HepG2 (cell line): Measurements from ENCODE around the gene PTBP2. TPM values are rescaled to one million over a fixed set of nuclear protein-coding genes. Genes with fewer than 3 reads are reported as not detected.

ENCODE experiments used
- ATAC-seq: fragments of 200-7000 bp; cut with Tn5 transposase; 3 replicates; pipeline ENCODE4 v1.9.1; 2020; ENCODE audit warnings: mild to moderate bottlenecking, moderate library complexity
- BruUV-seq: library from RNA; stranded (reverse); fragments of 400-500 nt; replicated peaks from 2 replicates; lab custom pipeline; 2021; lab: Mats Ljungman, UMichigan
- CTCF ChIA-PET: fragments of 300-600 bp; formaldehyde crosslinking; extraction: SDS; loops from one replicate; lab custom pipeline; 2021; ENCODE audit warnings: low total read pairs, inconsistent platforms, low intra/inter-chr PET ratio; lab: Yijun Ruan, JAX
- POLR2A ChIA-PET: fragments of 350-600 bp; sonication (Branson Sonifier 250); formaldehyde crosslinking; loops from one replicate; lab custom pipeline; 2020; ENCODE audit warnings: antibody characterized with exemption, inconsistent platforms; lab: Yijun Ruan, JAX
- DNase-seq: peaks from one replicate; pipeline ENCODE4 v3.0.0-alpha.2; 2015; ENCODE audit warnings: low spot score
- FAIRE-seq: peaks from 3 replicates; lab custom pipeline; 2011; peaks lifted over from hg19 to GRCh38; lab: Jason Lieb, UNC
- H2AFZ ChIP-seq: one replicate; pipeline ENCODE4 v1.6.1; 2011; ENCODE audit warnings: low read length, inconsistent platforms
- H3K27ac ChIP-seq: fragments of 300-600 bp; 3 replicates; pipeline ENCODE4 v1.8.0; 2011; ENCODE audit warnings: mixed run types, mild to moderate bottlenecking, mixed read lengths, low read length, inconsistent platforms; ENCODE audit not compliant: insufficient read depth; ENCODE audit errors: extremely low read length
- H3K27me3 ChIP-seq, 2 experiments: fragments of 200-600 bp in 1 of 2; 2 replicates in 1 of 2; 3 replicates in 1 of 2; pipeline versions ENCODE4 v1.6.0 to v1.8.0; 2011; ENCODE audit warnings: low read length in 2 of 2, mild to moderate bottlenecking in 2 of 2, moderate library complexity in 2 of 2, inconsistent platforms in 1 of 2; ENCODE audit not compliant: insufficient read depth in 2 of 2, control insufficient read depth in 1 of 2
- H3K36me3 ChIP-seq, 2 experiments: fragments of 200-600 bp in 1 of 2; replicated peaks in 1 of 2; 2 replicates in 1 of 2; 3 replicates in 1 of 2; pipeline versions ENCODE4 v1.5.1 to v1.8.0; 2011; ENCODE audit warnings: low read length in 2 of 2, inconsistent platforms in 1 of 2; ENCODE audit not compliant: insufficient read depth in 2 of 2, control insufficient read depth in 1 of 2
- H3K4me1 ChIP-seq: 2 replicates; pipeline ENCODE4 v1.5.1; 2012; ENCODE audit warnings: low read length, inconsistent platforms; ENCODE audit not compliant: insufficient read depth
- H3K4me2 ChIP-seq: 2 replicates; pipeline ENCODE4 v1.6.0; 2011; ENCODE audit warnings: low read depth, low read length, inconsistent platforms
- H3K4me3 ChIP-seq, 3 experiments: fragments of 200-600 bp in 1 of 3; sonication (generic), shearing (Covaris generic) in 1 of 3; replicated peaks in 1 of 3; 2 replicates each; pipeline ENCODE4 v1.5.1; 2011 to 2016; ENCODE audit warnings: low read length in 3 of 3, inconsistent platforms in 2 of 3, low read depth in 2 of 3, mild to moderate bottlenecking in 2 of 3, control low read depth in 1 of 3, mixed read lengths in 1 of 3; ENCODE audit not compliant: insufficient read depth in 1 of 3
- H3K79me2 ChIP-seq: one replicate; pipeline ENCODE4 v1.6.1; 2011; ENCODE audit warnings: low read length, inconsistent platforms; ENCODE audit not compliant: insufficient read depth
- H3K9ac ChIP-seq: 2 replicates; pipeline ENCODE4 v1.6.0; 2011; ENCODE audit warnings: mild to moderate bottlenecking, low read depth, low read length, inconsistent platforms; ENCODE audit not compliant: insufficient read depth
- H3K9me3 ChIP-seq: 2 replicates; pipeline ENCODE4 v1.5.1; 2012; ENCODE audit warnings: mild to moderate bottlenecking, low read length
- H4K20me1 ChIP-seq: 2 replicates; pipeline ENCODE4 v1.6.0; 2011; ENCODE audit warnings: inconsistent platforms, mild to moderate bottlenecking, low read length, moderate library complexity; ENCODE audit not compliant: insufficient read depth
- GFI1 ChIP-seq: sonication (generic); formaldehyde crosslinking; IDR thresholded peaks from 2 replicates; pipeline ENCODE4 v1.5.0; 2020; ENCODE audit warnings: missing genetic modification reagents, mild to moderate bottlenecking, borderline replicate concordance
- HOXA5 ChIP-seq: sonication (generic); formaldehyde crosslinking; IDR thresholded peaks from 2 replicates; pipeline ENCODE4 v1.4.0; 2020; ENCODE audit warnings: missing genetic modification reagents
- RFX3 ChIP-seq: IDR thresholded peaks from 2 replicates; pipeline ENCODE4 v1.6.1; 2016; ENCODE audit warnings: missing biosample characterization, missing genetic modification reagents
- TBX3 ChIP-seq: fragments of 450-650 bp; IDR thresholded peaks from 2 replicates; pipeline ENCODE4 v1.6.1; 2017; ENCODE audit warnings: antibody characterized with exemption, mild to moderate bottlenecking, inconsistent platforms, borderline replicate concordance
- TGIF2 ChIP-seq: IDR thresholded peaks from 2 replicates; pipeline ENCODE4 v1.6.1; 2016; ENCODE audit warnings: control low read depth, missing compliant biosample characterization
- ZNF260 ChIP-seq: sonication (generic); formaldehyde crosslinking; IDR thresholded peaks from 2 replicates; pipeline ENCODE4 v1.4.0; 2020; ENCODE audit warnings: missing genetic modification reagents, low read depth, mild to moderate bottlenecking, borderline replicate concordance
- ZNF274 ChIP-seq: sonication (generic); formaldehyde crosslinking; IDR thresholded peaks from 2 replicates; pipeline ENCODE4 v1.5.1; 2020; ENCODE audit warnings: mild to moderate bottlenecking, missing genetic modification reagents
- ZNF766 ChIP-seq: sonication (generic); formaldehyde crosslinking; IDR thresholded peaks from 2 replicates; pipeline ENCODE4 v1.5.0; 2020; ENCODE audit warnings: missing genetic modification reagents, borderline replicate concordance
- WGBS: methylation state at CpG from one replicate; pipeline ENCODE4 v1.1.6; 2017; ENCODE audit warnings: low lambda C conversion rate; 5-methylcytosine and 5-hydroxymethylcytosine counted together
- in situ Hi-C: cut with HindIII; loops from 2 replicates; pipeline ENCODE4 v1.10.0; 2017; ENCODE audit warnings: low pct_unique_long_range_greater_than_20kb; ENCODE audit not compliant: extremely low pct_ligation_motif_present
- intact Hi-C: fragments of 100-400 bp; cut with micrococcal nuclease; formaldehyde crosslinking; loops from one replicate; pipeline ENCODE4 v1.10.0; 2022; ENCODE audit not compliant: unreplicated experiment
- polyA plus RNA-seq, 8 experiments: library from polyadenylated mRNA; depleted of rRNA in 3 of 8; stranded (reverse) in 7 of 8; unstranded in 1 of 8; fragments of >200 nt; fragmentation: Illumina TruSeq in 4 of 8; extraction: Trizol in 4 of 8; gene quantifications; 2 replicates each; pipeline versions ENCODE4 v1.2.1 to v1.2.3, GENCODE V29; 2011 to 2016; ENCODE audit warnings: low read depth in 4 of 8, missing spikeins in 1 of 8, mixed read lengths in 1 of 8; ENCODE audit not compliant: insufficient read depth in 1 of 8
- total RNA-seq, 5 experiments: library from RNA; depleted of rRNA; stranded (reverse); fragments of >200 nt; fragmentation: Illumina TruSeq; extraction: Trizol; gene quantifications; 2 replicates each; pipeline ENCODE4 v1.2.3, GENCODE V29; 2016; ENCODE audit warnings: low read depth in 1 of 5
- TF ChIP-seq, protein P1 (sequence below): sonication (generic); formaldehyde crosslinking; IDR thresholded peaks from 2 replicates; pipeline ENCODE4 v1.5.0; 2020; ENCODE audit warnings: mild to moderate bottlenecking, missing genetic modification reagents
- TF ChIP-seq, protein P2 (sequence below): sonication (generic); formaldehyde crosslinking; IDR thresholded peaks from 2 replicates; pipeline ENCODE4 v1.4.0; 2020; ENCODE audit warnings: missing genetic modification reagents, borderline replicate concordance
- TF ChIP-seq, protein P3 (sequence below): sonication (generic); formaldehyde crosslinking; IDR thresholded peaks from 2 replicates; pipeline ENCODE4 v1.4.0; 2020; ENCODE audit warnings: missing genetic modification reagents

Gene PTBP2
- total and polyA plus RNA-seq, 2 of the 13 experiments (the other 11 are each of a cell fraction or from before 2014, with no cell fraction given): 10.5 to 14.1 TPM

DNA sequence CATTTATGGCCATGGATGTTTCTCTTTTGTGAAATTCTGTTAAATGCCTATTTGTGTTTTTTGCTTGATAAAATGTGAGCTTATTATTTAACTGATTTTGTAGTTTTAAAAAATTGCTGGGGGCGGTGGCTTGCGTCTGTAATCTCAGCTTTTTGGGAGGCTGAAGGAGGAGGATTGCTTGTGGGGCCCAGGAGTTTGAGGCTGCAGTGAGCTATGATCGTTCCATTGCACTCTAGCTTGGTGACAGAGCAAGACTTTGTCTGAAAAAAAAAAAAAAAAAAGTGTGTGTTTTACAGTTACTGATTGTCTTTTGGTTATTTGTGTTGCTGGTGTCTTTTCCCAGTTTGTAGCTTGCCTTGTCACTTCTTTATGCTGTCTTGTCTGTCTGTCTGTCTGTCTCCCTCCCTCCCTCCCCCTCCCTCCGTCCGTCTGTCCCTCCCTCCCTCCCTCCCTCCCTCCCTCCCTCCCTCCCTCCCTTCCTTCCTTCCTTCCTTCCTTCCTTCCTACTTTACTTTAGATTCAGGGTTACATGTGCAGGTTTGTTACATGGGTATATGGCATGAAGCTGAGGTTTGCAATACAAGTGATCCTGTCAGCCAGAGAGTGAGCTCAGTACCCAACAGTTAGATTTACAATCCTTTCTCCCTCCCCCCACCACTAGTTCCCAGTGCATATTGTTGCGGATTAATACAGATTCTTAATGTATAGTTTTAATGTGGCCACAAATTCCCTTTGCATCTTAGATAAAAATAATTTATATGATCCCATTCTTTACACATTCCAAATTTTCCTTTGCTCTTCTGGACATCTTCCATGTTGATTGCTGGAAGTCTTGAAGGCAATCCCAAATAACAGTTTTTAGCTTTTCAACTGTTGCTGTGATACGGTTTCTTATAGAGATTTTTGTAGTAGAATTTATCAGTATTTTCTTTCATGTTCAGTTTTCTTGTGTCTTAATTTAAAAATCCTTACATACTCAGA lies 25.1 kb downstream of the PTBP2 start:
- no peak for ATAC-seq
- peaks cover 89% of the 10 kb centered on the region for H3K79me2 ChIP-seq
- ChIA-PET POLR2A (interaction anchor here (0.7 kb wide), 1 partner anchor 12 kb away, joined by 3 read pairs; no protein-coding TSS in a partner anchor), CTCF (no interaction called here)
- no peak overlapping the region for H2AFZ ChIP-seq
- H3K4me3 ChIP-seq: no peak overlapping the region
- in situ Hi-C loops: no loop called here
- intact Hi-C loops: no loop called here
- TF ChIP-seq GFI1 (CRISPR knock-in tag) (no peak), HOXA5 (CRISPR knock-in tag) (no peak)
- TF ChIP-seq, protein P1, sequence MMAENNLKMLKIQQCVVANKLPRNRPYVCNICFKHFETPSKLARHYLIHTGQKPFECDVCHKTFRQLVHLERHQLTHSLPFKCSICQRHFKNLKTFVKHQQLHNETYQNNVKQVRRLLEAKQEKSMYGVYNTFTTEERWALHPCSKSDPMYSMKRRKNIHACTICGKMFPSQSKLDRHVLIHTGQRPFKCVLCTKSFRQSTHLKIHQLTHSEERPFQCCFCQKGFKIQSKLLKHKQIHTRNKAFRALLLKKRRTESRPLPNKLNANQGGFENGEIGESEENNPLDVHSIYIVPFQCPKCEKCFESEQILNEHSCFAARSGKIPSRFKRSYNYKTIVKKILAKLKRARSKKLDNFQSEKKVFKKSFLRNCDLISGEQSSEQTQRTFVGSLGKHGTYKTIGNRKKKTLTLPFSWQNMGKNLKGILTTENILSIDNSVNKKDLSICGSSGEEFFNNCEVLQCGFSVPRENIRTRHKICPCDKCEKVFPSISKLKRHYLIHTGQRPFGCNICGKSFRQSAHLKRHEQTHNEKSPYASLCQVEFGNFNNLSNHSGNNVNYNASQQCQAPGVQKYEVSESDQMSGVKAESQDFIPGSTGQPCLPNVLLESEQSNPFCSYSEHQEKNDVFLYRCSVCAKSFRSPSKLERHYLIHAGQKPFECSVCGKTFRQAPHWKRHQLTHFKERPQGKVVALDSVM: peak; percentile 86
- no peak overlapping the region for H3K9ac ChIP-seq
- no peak for FAIRE-seq
- no peaks in the 10 kb centered on the region for H3K27me3 ChIP-seq
- peaks cover 18% of the 10 kb centered on the region for H4K20me1 ChIP-seq
- H3K4me1 ChIP-seq: peaks cover 16% of the 10 kb centered on the region
- no peak overlapping the region for H3K27ac ChIP-seq
- peaks cover 2 to 9% of the 10 kb centered on the region in 2 experiments; a peak in 1 of 5 replicates for H3K36me3 ChIP-seq
- no TSS peak for BruUV-seq
- no peaks in the 10 kb centered on the region for H3K9me3 ChIP-seq
- 92% methylated on average over 7 of the region's 7 CpGs for WGBS
- DNase-seq: no peak
- H3K4me2 ChIP-seq: no peak overlapping the region

DNA sequence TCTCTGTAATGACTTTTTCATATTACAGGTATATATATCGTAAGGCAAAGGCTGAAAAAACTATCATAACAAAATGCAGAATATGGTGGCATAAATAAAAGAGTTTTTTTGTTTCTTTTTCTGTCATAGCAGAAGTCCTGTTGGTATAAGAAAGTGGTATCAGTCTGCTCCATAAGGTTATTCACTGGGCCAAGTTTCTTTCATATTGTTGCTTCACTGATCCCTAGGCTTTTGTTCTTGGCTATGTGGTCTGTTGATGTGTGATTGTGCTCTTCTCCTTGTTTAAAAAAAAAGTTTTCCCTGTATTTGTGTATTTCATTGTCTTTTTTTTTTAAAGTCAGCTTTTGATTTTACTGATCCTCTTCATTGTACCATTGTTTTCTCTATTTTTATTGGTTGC lies 26.0 kb downstream of the PTBP2 start:
- Histone ChIP-seq H3K9ac (no peak overlapping the region), H4K20me1 (peaks cover 18% of the 10 kb centered on the region), H3K36me3 (peaks cover 2 to 18% of the 10 kb centered on the region in 2 experiments; a peak in 4 of 5 replicates), H2AFZ (no peak overlapping the region), H3K4me3 (no peak overlapping the region), H3K27ac (no peak overlapping the region), H3K9me3 (no peaks in the 10 kb centered on the region), H3K4me2 (no peak overlapping the region), H3K4me1 (peaks cover 16% of the 10 kb centered on the region), H3K79me2 (peaks cover 81% of the 10 kb centered on the region), H3K27me3 (no peaks in the 10 kb centered on the region)
- DNase-seq (no peak), ATAC-seq (no peak), FAIRE-seq (no peak)
- BruUV-seq: no TSS peak
- in situ Hi-C loops: no loop called here
- 96% methylated on average over 1 of the region's 1 CpG for WGBS
- ChIA-PET POLR2A (no interaction called here), CTCF (no interaction called here)
- intact Hi-C loops: no loop called here
- TF ChIP-seq ZNF260 (CRISPR knock-in tag) (no peak), TBX3 (no peak), TGIF2 (CRISPR knock-in tag) (no peak), ZNF274 (CRISPR knock-in tag) (no peak), ZNF766 (CRISPR knock-in tag) (no peak), RFX3 (CRISPR knock-in tag) (no peak)
- TF ChIP-seq, protein P2, sequence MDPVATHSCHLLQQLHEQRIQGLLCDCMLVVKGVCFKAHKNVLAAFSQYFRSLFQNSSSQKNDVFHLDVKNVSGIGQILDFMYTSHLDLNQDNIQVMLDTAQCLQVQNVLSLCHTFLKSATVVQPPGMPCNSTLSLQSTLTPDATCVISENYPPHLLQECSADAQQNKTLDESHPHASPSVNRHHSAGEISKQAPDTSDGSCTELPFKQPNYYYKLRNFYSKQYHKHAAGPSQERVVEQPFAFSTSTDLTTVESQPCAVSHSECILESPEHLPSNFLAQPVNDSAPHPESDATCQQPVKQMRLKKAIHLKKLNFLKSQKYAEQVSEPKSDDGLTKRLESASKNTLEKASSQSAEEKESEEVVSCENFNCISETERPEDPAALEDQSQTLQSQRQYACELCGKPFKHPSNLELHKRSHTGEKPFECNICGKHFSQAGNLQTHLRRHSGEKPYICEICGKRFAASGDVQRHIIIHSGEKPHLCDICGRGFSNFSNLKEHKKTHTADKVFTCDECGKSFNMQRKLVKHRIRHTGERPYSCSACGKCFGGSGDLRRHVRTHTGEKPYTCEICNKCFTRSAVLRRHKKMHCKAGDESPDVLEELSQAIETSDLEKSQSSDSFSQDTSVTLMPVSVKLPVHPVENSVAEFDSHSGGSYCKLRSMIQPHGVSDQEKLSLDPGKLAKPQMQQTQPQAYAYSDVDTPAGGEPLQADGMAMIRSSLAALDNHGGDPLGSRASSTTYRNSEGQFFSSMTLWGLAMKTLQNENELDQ (CRISPR knock-in tag): no peak
- TF ChIP-seq, protein P3, sequence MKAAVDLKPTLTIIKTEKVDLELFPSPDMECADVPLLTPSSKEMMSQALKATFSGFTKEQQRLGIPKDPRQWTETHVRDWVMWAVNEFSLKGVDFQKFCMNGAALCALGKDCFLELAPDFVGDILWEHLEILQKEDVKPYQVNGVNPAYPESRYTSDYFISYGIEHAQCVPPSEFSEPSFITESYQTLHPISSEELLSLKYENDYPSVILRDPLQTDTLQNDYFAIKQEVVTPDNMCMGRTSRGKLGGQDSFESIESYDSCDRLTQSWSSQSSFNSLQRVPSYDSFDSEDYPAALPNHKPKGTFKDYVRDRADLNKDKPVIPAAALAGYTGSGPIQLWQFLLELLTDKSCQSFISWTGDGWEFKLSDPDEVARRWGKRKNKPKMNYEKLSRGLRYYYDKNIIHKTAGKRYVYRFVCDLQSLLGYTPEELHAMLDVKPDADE: no peak
